Urinary bladder (tissue), 4 donors: Measurements from ENCODE around the gene PRG2. TPM values are rescaled to one million over a fixed set of nuclear protein-coding genes. Genes with fewer than 3 reads are reported as not detected.
"Not testable (repeated sequence)": the region's sequence is repeated elsewhere in the genome, so short reads cannot be mapped to it uniquely, and the experiment has no call there.

Experiments used
- DNase-seq: peaks from one replicate; pipeline ENCODE4 v3.0.0-alpha.2; 2015; ENCODE audit errors: extremely low spot score
- H3K27ac ChIP-seq: one replicate; pipeline ENCODE4 v1.5.1; 2013; ENCODE audit warnings: low read depth, mild to moderate bottlenecking, moderate library complexity
- H3K36me3 ChIP-seq: one replicate; pipeline ENCODE4 v1.6.1; 2013; ENCODE audit warnings: mild to moderate bottlenecking, moderate library complexity; ENCODE audit not compliant: insufficient read depth
- H3K4me1 ChIP-seq: one replicate; pipeline ENCODE4 v1.6.1; 2013; ENCODE audit warnings: mild to moderate bottlenecking, moderate library complexity; ENCODE audit not compliant: insufficient read depth
- H3K4me3 ChIP-seq: one replicate; pipeline ENCODE4 v1.5.1; 2013; ENCODE audit warnings: low read depth, low read length
- WGBS: extraction: QIAGEN DNeasy Blood & Tissue Kit; methylation state at CpG from one replicate; pipeline ENCODE4 v1.1.7; 2013; 5-methylcytosine and 5-hydroxymethylcytosine counted together
- polyA plus RNA-seq: library from polyadenylated mRNA; stranded (reverse); fragments of 200-250 nt; gene quantifications from one replicate; pipeline ENCODE4 v1.2.3, GENCODE V29; 2013
- total RNA-seq: library from RNA; depleted of rRNA; stranded (reverse); fragments of >200 nt; gene quantifications from one replicate; pipeline ENCODE4 v1.2.3, GENCODE V29; 2014
- donor health status: healthy with polysubstance abuse.
- donor health status: healthy.

PRG2 gene
- total and polyA plus RNA-seq, 2 donors: 0.42 TPM; not detected in 1

DNA sequence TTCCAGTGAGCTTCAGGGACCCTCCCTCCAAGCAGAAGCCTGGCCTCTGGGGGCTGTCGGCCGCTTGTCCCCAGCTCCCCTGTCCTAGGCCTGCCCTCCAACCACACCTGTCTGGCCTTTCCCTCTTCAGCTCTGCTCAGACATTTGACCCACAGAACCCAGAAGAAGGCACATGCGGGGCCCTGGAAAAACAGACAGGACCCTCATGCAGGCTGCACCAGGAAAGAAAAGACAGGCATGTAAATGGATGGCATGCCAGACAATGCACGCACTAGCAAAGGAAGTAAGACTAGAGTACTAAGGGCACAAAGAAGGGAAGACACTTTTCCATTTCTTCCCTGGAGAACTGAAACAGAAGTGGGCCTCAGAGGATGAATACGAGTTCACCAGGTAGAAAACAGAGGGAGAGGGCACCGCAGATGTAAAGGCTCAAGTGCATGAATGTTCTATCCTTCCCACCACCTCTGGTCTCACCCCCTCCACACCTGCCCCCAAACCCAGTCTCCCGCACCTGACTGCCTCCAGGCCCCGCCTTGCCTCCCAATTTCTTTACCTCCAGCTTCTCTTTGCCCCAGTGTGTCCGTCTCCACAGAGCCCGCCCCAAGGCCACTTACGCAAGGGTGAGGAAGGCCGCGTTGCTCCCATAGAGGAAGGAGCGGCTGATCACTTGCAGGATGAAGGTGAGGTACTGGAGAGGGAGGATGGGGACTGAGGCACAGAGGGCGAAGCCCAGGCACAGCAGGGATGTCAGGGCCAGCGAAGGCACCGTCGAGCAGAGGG, 19.1 kb upstream of the PRG2 start:
- peaks cover 2% of the 10 kb centered on the region for H3K36me3 ChIP-seq
- 96% methylated on average over 18 of the region's 18 CpGs for WGBS
- no peak overlapping the region for H3K4me3 ChIP-seq
- no peaks in the 10 kb centered on the region for H3K4me1 ChIP-seq
- no peak overlapping the region for H3K27ac ChIP-seq
- DNase-seq: no peak

DNA sequence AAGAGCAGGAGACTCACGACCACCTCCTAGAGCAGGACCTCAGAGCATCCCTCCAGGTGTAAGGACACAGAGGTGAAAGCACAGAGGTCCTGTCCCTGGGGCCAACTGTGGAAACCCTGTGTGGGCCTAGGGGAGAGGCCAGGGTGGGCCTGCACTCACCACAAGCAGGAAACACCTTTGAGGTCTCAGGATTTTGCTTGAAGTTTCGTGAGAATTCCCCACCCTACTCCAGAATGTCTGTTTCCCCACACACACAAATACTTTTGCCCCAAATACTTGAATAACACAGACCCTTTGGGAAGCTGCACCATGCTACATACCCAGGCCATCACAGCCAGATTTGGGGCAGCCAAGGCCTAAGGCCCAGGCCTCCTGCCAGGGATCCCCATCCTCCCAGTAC, 18.3 kb upstream of the PRG2 start:
- 81% methylated on average over 2 of the region's 2 CpGs for WGBS
- Histone ChIP-seq H3K36me3 (peaks cover 2% of the 10 kb centered on the region), H3K4me1 (no peaks in the 10 kb centered on the region), H3K4me3 (no peak overlapping the region), H3K27ac (no peak overlapping the region)
- DNase-seq: no peak

DNA sequence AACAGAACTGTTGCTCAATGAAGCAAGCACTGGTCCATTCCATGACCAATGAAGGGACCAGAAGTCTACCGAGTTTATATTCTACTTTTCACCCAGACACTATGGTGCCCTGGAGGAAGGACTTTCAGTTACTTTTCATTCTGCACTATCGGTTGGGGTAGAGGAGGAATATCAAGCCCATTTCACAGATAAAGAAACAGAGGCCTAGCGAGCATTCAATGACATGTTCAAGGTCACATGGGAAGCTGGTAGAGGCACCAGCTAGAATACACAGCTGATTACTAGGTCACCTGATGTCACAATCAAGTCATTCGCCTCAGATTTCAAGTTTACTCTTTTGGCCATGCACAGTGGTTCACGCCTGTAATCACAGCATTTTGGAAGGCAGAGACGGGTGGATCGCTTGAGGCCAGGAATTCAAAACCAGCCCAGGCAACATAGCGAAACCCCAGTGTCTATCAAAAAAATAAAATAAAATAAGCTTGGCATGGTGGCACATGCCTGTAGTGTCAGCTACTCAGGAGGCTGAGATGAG, 17.6 kb upstream of the PRG2 start:
- no peak overlapping the region for H3K27ac ChIP-seq

DNA sequence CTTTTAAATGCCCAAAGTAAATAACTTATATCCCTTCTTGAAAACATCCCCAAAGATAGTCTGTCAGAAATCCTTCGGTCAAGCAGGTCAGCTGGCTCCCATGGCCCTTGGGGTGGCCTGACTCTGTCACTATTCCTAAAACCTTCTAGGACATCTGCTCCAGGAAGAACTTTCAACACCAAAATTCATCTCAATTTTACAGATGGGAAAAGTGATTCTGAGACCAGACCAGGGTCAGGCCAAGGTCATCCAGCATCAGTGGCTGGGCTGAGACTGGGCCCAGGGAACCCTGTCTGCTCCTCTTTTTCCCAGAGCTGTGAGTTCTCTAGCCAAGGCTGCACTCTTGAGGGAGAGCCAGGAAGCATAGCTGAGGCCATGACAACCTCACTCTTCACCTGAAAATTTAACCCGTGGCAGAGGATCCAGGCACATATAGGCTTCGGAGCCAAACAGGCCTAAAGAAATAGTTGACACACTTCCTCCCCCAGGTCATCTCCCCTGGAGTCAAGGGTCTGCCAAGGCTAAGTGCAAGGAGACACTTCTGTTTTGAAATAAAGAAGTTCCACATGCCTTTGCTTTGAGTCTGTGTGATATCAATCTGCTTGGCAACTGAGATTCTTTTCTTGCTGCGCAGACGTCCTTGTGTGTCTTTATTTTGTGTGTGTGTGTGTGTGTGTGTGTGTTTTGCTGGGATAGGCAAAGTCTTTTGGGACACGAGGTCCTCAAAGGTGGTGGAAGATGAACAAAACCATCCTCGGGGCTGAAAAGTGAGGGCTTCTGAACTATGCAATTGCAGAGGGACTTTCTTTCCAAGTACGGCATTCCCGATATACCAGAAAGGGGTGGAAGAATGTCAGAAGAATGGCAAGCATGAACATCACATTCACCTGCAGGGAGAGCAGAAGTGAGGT, 16.8 kb upstream of the PRG2 start:
- H3K4me3 ChIP-seq: no peak overlapping the region
- 82% methylated on average over 9 of the region's 9 CpGs for WGBS
- peaks cover 2% of the 10 kb centered on the region for H3K36me3 ChIP-seq
- DNase-seq: no peak
- no peaks in the 10 kb centered on the region for H3K4me1 ChIP-seq
- H3K27ac ChIP-seq: no peak overlapping the region

More for the DNA sequence above, 17.6 kb upstream of the PRG2 start:
- DNase-seq: no peak
- WGBS: 93% methylated on average over 8 of the region's 8 CpGs
- Histone ChIP-seq H3K36me3 (peaks cover 2% of the 10 kb centered on the region), H3K4me1 (no peaks in the 10 kb centered on the region), H3K4me3 (no peak overlapping the region)

DNA sequence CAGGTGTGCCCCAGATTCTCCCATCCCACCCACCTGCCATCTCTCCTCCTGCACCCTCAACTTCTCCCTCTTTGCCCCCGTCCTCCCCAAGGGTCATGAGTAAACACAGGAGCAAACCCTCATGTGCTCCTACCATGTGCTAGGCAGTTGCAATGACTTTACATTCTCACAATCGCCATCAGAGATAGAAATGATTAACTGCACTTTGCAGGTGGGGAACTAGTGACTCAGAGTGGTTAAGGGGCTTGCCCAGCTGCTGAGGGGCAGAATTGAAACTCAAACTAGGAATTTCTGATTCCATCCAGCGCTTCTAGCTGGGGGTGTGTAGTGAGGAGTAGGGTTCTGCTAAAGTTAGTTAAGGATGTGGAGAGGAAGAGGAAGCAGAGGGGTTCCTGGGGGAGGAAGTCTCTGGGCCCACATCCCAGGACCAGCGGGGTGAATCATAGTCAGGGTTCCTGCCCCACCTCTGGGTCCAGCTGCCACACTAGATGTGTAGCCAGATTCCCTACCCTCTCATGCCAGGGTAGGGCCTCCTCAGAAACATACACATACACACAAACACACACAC, 16.0 kb upstream of the PRG2 start:
- H3K36me3 ChIP-seq: peaks cover 2% of the 10 kb centered on the region
- DNase-seq: no peak
- no peaks in the 10 kb centered on the region for H3K4me1 ChIP-seq
- no peak overlapping the region for H3K4me3 ChIP-seq
- H3K27ac ChIP-seq: no peak overlapping the region
- 66% methylated on average over 4 of the region's 4 CpGs for WGBS

DNA sequence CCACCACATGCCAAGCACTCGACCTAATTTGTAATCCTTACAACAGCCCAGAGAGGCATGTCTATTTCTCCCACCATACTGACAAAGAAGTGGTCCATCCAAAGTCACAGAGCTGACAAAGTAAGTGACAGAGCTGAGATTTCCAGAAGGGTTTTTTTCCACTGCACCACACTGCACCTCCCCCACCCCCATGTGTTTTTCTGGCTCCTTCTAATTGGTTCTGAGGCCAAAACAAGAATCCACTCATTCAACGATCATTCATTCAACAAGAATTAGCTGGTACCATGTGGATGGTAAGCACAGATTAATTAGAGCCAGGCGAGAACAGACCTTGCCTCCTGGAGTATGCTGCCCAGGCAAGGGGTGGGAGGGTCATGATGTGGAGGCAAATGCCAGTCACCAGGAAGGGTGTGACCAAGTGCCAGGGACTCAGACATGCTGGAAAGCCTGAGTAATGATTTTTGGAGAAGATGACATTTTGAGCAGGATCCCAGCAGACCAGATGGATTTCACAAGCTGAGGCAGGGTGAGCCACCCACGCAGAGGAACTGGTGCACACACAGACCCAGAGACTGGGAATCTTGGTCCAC, 14.9 kb upstream of the PRG2 start:
- Histone ChIP-seq H3K4me1 (no peaks in the 10 kb centered on the region), H3K27ac (no peak overlapping the region), H3K36me3 (peaks cover 2% of the 10 kb centered on the region), H3K4me3 (no peak overlapping the region)
- no peak for DNase-seq
- 82% methylated on average over 4 of the region's 4 CpGs for WGBS

DNA sequence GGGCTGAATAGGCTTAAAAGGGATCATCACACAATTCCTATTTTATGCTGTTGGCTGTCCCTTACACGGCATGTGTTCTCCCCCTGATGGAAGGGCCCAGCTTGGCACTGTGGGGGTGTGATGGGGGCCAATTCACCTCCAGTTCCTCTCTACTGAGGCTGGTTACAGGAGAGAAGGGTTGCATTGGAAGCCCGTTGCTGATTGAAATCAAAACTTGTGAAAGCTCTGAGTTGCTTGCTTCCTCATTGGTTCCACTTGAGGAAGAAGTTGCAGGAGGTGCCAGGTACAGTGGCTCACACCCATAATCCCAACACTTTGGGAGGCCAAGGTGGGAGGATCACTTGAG, 13.3 kb upstream of the PRG2 start:
- no peak overlapping the region for H3K27ac ChIP-seq
- no peaks in the 10 kb centered on the region for H3K4me1 ChIP-seq
- H3K36me3 ChIP-seq: peaks cover under 1% of the 10 kb centered on the region
- 87% methylated on average over 2 of the region's 2 CpGs for WGBS
- DNase-seq: no peak
- H3K4me3 ChIP-seq: no peak overlapping the region

DNA sequence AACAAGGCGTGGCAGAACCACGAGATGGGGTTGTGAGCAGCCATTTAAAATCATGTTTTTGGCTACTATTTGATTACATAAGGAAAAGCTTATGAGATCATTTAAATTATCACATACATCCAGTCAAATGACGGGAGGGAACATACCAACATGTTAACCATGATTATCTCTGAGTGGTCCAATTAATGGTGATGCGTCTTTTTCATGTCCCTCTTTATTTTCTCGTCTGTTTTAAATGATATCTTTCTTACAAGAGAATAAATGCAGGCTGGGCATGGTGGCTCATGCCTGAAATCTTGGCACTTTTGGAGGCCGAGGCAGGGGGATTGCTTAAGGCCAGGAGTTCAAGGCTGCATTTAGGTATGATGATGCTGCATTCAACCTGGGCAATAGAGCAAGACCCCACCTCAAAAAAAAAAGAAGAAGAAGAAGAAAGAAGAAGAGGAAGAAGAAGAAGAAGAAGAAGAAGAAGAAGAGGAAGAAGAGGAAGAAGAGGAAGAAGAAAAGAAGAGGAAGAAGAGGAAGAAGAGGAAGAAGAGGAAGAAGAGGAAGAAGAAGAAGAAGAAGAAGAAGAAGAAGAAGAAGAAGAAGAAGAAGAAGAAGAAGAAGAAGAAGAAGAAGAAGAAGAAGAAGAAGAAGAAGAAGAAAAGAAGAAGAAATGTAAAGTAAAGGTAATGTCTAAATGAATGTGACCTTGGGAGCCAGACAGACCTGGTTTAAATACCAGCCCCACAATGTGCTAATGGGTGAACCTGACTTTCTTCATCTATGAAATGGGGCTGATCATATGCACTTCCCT, 12.8 kb upstream of the PRG2 start:
- H3K36me3 ChIP-seq, H3K4me3 ChIP-seq, DNase-seq, H3K27ac ChIP-seq, H3K4me1 ChIP-seq: not testable (repeated sequence)
- WGBS: 77% methylated on average over 6 of the region's 6 CpGs

DNA sequence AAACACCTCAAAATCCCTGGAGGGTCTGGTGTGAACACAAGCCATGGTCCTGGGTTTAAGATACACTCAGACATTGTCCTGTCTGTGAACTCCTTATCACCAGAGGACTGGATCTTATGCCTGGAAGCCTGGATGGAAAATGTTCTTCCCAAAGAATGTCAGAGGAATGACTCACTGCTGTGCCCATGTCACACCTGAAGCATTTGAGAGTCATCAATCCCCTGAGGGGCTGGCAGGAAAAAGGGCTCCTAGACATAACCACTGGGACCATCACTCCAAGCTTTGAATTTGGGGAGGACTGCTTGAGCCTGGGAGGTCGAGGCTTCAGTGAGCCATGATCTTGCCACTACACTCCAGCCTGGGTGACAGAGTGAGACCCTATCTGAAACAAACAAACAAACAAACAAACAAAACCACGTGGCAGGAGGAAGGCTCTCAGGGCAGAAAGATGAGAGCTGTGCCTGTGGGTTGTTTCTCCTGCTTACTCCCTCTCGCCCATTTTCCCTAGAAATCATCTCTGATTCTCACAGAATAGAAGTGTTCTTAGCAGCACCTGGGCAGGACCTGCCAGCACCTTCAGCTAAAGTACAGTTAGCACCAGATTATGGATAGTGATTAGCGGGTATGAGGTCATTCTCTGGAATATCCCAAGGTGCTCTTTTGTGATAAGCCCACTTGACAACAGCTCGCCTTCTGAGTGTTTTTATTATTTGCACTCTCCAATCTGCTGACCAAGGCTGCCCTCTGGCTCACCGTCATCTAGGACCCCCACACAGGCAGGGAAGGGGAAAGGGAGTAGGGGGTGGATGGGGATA, 11.9 kb upstream of the PRG2 start:
- H3K36me3 ChIP-seq: no peaks in the 10 kb centered on the region
- 52% methylated on average over 6 of the region's 6 CpGs for WGBS
- no peak overlapping the region for H3K4me3 ChIP-seq
- no peaks in the 10 kb centered on the region for H3K4me1 ChIP-seq
- no peak overlapping the region for H3K27ac ChIP-seq
- DNase-seq: no peak

DNA sequence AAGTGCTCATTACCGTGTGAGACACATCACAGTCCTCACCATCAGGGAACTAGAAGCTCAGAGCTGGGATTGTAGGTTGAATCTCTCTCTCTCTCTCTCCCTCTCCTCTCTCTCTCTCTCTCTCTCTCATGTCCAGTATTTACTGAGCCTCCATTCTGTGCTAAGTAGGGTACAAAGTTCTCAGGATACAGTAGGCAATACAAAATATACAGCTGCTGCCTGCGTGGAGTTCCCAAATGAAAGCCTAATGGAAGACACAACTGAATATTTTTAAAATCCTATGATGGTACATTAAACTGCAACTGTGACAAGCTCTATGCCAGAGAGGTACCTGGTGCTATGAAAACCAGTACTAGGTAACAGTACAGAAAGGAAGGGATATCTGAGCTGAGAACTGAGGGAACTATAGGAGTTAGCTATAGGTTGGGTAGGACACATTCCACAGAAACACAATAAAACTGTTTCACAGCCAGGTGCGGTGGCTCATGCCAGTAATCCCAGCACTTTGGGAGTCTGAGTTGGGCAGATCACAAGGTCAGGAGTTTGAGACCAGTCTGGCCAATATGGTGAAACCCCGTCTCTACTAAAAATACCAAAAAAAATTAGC, 9.6 kb upstream of the PRG2 start:
- Histone ChIP-seq H3K27ac (no peak overlapping the region), H3K4me1 (no peaks in the 10 kb centered on the region), H3K4me3 (no peak overlapping the region), H3K36me3 (no peaks in the 10 kb centered on the region)
- DNase-seq: no peak
- WGBS: 83% methylated on average over 4 of the region's 4 CpGs

DNA sequence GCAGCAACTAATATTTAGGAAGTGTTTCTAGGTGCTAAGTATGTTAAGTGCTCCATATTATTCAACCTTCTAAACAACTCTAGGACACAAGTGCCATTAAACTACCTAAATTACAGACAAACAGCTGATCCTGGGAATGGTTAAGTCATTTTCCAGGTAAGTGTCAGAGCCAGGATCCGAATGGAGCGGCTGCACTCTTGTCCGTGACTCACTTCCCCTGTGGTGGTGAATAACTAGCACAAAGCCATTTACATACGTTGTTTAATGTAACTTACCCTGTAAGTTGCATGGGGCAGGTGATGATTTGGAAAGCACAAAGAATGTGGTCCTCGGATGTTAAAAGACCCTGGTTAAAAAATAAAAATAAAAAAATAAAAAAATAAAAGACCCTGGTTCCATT, 8.8 kb upstream of the PRG2 start:
- no peaks in the 10 kb centered on the region for H3K36me3 ChIP-seq
- no peak overlapping the region for H3K27ac ChIP-seq
- WGBS: 73% methylated on average over 5 of the region's 5 CpGs
- no peaks in the 10 kb centered on the region for H3K4me1 ChIP-seq
- H3K4me3 ChIP-seq: no peak overlapping the region
- no peak for DNase-seq

DNA sequence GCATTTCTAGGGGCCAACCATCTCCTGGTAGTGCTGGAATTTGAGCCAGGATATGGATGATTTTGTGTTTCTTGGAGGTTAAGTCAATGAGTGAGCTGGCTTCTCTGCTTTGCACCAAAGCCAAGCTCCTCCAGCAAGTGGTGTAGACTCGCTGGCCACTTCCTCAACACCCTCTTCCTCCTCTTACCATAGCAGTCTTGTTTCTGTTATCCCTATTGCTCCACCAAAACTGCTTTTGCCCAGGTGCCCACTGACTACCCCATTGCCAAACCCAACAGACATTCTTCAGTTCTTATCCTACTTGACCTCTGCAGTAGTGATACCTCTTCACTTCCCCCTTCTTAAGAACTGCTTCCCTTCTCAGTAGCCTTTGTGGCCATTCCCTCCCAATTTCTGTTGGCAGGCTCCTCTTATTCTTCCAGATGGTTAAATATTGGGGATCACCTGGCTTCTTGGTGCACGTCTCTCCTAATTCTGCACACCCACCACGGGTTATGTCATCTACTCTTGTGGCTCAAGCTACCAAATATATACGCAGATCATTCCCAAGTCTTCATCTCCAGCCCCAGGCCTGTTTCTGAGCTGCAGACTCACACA, 7.0 kb upstream of the PRG2 start:
- H3K36me3 ChIP-seq: no peaks in the 10 kb centered on the region
- no peak overlapping the region for H3K4me3 ChIP-seq
- 79% methylated on average over 4 of the region's 4 CpGs for WGBS
- no peak for DNase-seq
- H3K4me1 ChIP-seq: no peaks in the 10 kb centered on the region
- no peak overlapping the region for H3K27ac ChIP-seq
